Panc1 (cell line): ENCODE results near the gene SIK2.

Experiments used
- TCF7L2 ChIP-seq: IDR thresholded peaks from 2 replicates; pipeline ENCODE4 v1.6.1; 2011; ENCODE audit warnings: mild to moderate bottlenecking, low read depth, low read length, inconsistent platforms
- TF ChIP-seq, protein P1 (sequence below): fragments of 450-650 bp; IDR thresholded peaks from 2 replicates; pipeline ENCODE4 v1.5.1; 2017; ENCODE audit warnings: mild to moderate bottlenecking

DNA sequence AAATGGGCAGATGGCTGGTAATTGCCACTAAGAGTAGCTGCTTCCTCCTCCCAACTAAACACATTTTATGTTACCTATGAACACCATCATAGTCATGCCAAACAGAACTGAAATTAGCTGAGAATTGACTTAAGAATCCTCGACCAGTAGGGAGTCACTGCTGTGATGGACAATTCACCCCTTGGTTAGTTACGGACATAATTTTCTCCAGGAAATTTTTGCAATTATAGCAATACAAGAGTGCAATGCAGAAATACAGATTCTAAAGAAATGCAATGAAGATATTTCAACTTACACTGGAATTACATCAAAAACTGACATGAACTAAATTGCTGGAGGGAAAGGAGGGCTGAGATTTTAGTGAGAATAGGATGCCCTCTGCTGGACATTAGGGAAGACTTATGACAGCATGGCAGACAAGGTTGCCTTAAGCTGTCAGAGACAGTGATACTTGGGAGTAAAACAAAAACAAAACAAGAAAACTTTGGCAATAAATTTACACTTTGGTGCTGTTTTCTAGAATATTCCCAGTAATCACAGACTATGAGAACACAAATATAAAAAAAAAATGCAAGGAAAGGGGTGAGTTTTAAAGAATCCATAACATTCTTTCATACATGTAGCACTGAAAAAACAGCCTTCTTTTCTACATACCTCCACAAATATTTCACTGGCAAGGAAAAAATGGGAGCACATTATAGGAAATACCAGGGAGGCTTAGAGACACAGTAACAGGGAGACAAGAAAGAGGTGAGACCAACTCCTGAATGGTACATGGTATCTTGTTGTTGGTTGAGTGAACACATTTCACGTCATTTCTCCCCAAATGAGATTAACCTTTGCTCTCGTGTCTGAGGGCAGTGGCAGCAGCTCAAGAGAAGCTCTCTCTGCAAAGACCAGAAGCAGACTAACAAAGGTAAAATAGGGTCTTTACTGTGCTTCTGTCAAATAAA lies 175.1 kb downstream of the SIK2 start:
- TF ChIP-seq, protein P1, sequence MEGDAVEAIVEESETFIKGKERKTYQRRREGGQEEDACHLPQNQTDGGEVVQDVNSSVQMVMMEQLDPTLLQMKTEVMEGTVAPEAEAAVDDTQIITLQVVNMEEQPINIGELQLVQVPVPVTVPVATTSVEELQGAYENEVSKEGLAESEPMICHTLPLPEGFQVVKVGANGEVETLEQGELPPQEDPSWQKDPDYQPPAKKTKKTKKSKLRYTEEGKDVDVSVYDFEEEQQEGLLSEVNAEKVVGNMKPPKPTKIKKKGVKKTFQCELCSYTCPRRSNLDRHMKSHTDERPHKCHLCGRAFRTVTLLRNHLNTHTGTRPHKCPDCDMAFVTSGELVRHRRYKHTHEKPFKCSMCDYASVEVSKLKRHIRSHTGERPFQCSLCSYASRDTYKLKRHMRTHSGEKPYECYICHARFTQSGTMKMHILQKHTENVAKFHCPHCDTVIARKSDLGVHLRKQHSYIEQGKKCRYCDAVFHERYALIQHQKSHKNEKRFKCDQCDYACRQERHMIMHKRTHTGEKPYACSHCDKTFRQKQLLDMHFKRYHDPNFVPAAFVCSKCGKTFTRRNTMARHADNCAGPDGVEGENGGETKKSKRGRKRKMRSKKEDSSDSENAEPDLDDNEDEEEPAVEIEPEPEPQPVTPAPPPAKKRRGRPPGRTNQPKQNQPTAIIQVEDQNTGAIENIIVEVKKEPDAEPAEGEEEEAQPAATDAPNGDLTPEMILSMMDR = peak; percentile 77
- no peak for TF ChIP-seq TCF7L2
